ENCODE measurements around the gene CHSY3. TPM values are rescaled to one million over a fixed set of nuclear protein-coding genes. Genes with fewer than 3 reads are reported as not detected.

Gene CHSY3
- polyA plus RNA-seq, 1 donor from 2014 or later = 0.40 TPM

DNA sequence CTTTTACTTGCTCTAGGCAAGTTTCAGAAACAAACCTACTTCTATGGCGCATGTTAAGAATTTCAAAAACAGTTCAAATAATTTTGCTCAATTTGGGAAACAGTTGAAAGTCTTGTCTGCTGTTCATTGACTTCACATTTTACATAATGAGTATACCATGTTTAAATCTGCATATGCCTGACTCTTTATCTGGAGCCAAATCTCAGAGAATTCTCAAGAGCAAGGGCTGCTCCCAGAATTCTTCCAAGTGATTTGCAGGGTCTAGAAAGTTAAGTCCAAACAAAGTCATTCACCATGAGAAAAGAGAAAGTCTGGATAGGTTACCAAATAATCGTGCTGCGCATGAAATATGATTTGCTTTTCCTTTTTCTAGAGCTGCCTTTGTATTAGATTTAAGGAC, 160.2 kb downstream of the CHSY3 start:
- H3K79me2 ChIP-seq (replicated peaks; ENCODE audit: insufficient read depth, low read length) = no peaks in the 10 kb centered on the region
- TF ChIP-seq SMC3 (conservative IDR thresholded peaks at IDR 0.05; ENCODE audit: poor library complexity) (no peak), RAD21 (conservative IDR thresholded peaks at IDR 0.05) (no peak), EZH2 (IDR thresholded peaks at IDR 0.05; ENCODE audit: borderline replicate concordance, insufficient read depth, low read length, poor library complexity, severe bottlenecking) (no peak), TAF1 (IDR thresholded peaks at IDR 0.05; ENCODE audit: low read depth) (no peak), EP300 (conservative IDR thresholded peaks at IDR 0.05; ENCODE audit: poor library complexity, severe bottlenecking) (no peak), POLR2AphosphoS5 (IDR thresholded peaks at IDR 0.05) (no peak)
- TF ChIP-seq, protein P1, sequence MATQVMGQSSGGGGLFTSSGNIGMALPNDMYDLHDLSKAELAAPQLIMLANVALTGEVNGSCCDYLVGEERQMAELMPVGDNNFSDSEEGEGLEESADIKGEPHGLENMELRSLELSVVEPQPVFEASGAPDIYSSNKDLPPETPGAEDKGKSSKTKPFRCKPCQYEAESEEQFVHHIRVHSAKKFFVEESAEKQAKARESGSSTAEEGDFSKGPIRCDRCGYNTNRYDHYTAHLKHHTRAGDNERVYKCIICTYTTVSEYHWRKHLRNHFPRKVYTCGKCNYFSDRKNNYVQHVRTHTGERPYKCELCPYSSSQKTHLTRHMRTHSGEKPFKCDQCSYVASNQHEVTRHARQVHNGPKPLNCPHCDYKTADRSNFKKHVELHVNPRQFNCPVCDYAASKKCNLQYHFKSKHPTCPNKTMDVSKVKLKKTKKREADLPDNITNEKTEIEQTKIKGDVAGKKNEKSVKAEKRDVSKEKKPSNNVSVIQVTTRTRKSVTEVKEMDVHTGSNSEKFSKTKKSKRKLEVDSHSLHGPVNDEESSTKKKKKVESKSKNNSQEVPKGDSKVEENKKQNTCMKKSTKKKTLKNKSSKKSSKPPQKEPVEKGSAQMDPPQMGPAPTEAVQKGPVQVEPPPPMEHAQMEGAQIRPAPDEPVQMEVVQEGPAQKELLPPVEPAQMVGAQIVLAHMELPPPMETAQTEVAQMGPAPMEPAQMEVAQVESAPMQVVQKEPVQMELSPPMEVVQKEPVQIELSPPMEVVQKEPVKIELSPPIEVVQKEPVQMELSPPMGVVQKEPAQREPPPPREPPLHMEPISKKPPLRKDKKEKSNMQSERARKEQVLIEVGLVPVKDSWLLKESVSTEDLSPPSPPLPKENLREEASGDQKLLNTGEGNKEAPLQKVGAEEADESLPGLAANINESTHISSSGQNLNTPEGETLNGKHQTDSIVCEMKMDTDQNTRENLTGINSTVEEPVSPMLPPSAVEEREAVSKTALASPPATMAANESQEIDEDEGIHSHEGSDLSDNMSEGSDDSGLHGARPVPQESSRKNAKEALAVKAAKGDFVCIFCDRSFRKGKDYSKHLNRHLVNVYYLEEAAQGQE (IDR thresholded peaks at IDR 0.05; ENCODE audit: borderline replicate concordance) = no peak
- TF ChIP-seq, protein P2, sequence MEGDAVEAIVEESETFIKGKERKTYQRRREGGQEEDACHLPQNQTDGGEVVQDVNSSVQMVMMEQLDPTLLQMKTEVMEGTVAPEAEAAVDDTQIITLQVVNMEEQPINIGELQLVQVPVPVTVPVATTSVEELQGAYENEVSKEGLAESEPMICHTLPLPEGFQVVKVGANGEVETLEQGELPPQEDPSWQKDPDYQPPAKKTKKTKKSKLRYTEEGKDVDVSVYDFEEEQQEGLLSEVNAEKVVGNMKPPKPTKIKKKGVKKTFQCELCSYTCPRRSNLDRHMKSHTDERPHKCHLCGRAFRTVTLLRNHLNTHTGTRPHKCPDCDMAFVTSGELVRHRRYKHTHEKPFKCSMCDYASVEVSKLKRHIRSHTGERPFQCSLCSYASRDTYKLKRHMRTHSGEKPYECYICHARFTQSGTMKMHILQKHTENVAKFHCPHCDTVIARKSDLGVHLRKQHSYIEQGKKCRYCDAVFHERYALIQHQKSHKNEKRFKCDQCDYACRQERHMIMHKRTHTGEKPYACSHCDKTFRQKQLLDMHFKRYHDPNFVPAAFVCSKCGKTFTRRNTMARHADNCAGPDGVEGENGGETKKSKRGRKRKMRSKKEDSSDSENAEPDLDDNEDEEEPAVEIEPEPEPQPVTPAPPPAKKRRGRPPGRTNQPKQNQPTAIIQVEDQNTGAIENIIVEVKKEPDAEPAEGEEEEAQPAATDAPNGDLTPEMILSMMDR (IDR thresholded peaks at IDR 0.05; ENCODE audit: poor library complexity, severe bottlenecking) = no peak
- H3K4me2 ChIP-seq (ENCODE audit: low read length) = no peak overlapping the region
- no peaks in the 10 kb centered on the region for H3F3A ChIP-seq (ENCODE audit: insufficient read depth, low read length, poor library complexity, severe bottlenecking)
- no peak overlapping the region for H3K27ac ChIP-seq (ENCODE audit: low read length)
- no peak overlapping the region for H3K9ac ChIP-seq (ENCODE audit: low read length)
- no peaks in the 10 kb centered on the region for H3K27me3 ChIP-seq (ENCODE audit: insufficient read depth, low read depth, low read length)
- no peaks in the 10 kb centered on the region for H3K36me3 ChIP-seq (ENCODE audit: insufficient read depth, low read length)
- no peaks in the 10 kb centered on the region for H4K20me1 ChIP-seq (ENCODE audit: insufficient read depth)
- no peak overlapping the region for H3K4me3 ChIP-seq (ENCODE audit: low read length)
- no peak overlapping the region for H2AFZ ChIP-seq (ENCODE audit: low read depth, low read length)
- H3K9me2 ChIP-seq (ENCODE audit: insufficient read depth, low read length) = no peaks in the 10 kb centered on the region
- no peaks in the 10 kb centered on the region for H3K9me3 ChIP-seq (ENCODE audit: low read length)

DNA sequence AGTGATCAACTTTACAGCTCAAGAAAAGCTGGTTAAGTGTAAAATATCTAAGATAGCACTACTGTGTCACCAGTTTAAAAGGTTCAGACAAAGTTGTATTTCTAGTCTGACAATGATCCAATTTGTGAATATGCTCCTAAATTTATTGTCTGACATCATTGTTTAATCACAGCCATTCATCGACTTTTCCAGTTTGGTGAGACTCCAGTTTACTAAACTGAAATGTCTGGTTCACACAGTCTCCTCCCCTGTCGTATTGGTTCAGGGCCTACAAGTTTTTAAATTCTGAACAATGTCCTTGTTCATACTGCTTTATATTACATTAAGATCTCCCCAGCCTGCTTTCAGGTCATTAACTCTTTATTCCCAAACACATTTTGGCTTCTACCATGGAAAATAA, 161.4 kb downstream of the CHSY3 start:
- Histone ChIP-seq H3K27ac (ENCODE audit: low read length) (no peak overlapping the region), H3K79me2 (replicated peaks; ENCODE audit: insufficient read depth, low read length) (no peaks in the 10 kb centered on the region), H3K27me3 (ENCODE audit: insufficient read depth, low read depth, low read length) (no peaks in the 10 kb centered on the region), H3K9ac (ENCODE audit: low read length) (no peak overlapping the region), H3K36me3 (ENCODE audit: insufficient read depth, low read length) (no peaks in the 10 kb centered on the region), H3K9me2 (ENCODE audit: insufficient read depth, low read length) (no peaks in the 10 kb centered on the region), H2AFZ (ENCODE audit: low read depth, low read length) (no peak overlapping the region), H3K4me2 (ENCODE audit: low read length) (no peak overlapping the region), H3K4me3 (ENCODE audit: low read length) (no peak overlapping the region), H3K9me3 (ENCODE audit: low read length) (no peaks in the 10 kb centered on the region), H4K20me1 (ENCODE audit: insufficient read depth) (no peaks in the 10 kb centered on the region), H3F3A (ENCODE audit: insufficient read depth, low read length, poor library complexity, severe bottlenecking) (no peaks in the 10 kb centered on the region)
- TF ChIP-seq, protein P1 (IDR thresholded peaks at IDR 0.05; ENCODE audit: borderline replicate concordance) = no peak
- TF ChIP-seq SMC3 (conservative IDR thresholded peaks at IDR 0.05; ENCODE audit: poor library complexity) (no peak), RAD21 (conservative IDR thresholded peaks at IDR 0.05) (no peak), TAF1 (IDR thresholded peaks at IDR 0.05; ENCODE audit: low read depth) (no peak), MXI1 (conservative IDR thresholded peaks at IDR 0.05; ENCODE audit: poor library complexity, severe bottlenecking) (no peak), EZH2 (IDR thresholded peaks at IDR 0.05; ENCODE audit: borderline replicate concordance, insufficient read depth, low read length, poor library complexity, severe bottlenecking) (no peak), POLR2AphosphoS5 (IDR thresholded peaks at IDR 0.05) (no peak), EP300 (conservative IDR thresholded peaks at IDR 0.05; ENCODE audit: poor library complexity, severe bottlenecking) (no peak)
- TF ChIP-seq, protein P2 (IDR thresholded peaks at IDR 0.05; ENCODE audit: poor library complexity, severe bottlenecking) = no peak

Data from neural cell (in vitro differentiated cells).